A549 treated with dexamethasone at 1 μM for 4 hours (cell line): ENCODE measurements around the gene IER5L. TPM values are rescaled to one million over a fixed set of nuclear protein-coding genes. Genes with fewer than 3 reads are reported as not detected.

Experiments
- total RNA-seq: library from RNA; stranded (reverse); fragments of 200-300 nt; extraction: Qiagen RNA extraction; gene quantifications from 5 replicates; pipeline ENCODE4 v1.2.3, GENCODE V29; 2022

The IER5L gene
- total RNA-seq: 18.9 to 37.6 TPM (median 36.3 TPM) in 5 replicates

DNA sequence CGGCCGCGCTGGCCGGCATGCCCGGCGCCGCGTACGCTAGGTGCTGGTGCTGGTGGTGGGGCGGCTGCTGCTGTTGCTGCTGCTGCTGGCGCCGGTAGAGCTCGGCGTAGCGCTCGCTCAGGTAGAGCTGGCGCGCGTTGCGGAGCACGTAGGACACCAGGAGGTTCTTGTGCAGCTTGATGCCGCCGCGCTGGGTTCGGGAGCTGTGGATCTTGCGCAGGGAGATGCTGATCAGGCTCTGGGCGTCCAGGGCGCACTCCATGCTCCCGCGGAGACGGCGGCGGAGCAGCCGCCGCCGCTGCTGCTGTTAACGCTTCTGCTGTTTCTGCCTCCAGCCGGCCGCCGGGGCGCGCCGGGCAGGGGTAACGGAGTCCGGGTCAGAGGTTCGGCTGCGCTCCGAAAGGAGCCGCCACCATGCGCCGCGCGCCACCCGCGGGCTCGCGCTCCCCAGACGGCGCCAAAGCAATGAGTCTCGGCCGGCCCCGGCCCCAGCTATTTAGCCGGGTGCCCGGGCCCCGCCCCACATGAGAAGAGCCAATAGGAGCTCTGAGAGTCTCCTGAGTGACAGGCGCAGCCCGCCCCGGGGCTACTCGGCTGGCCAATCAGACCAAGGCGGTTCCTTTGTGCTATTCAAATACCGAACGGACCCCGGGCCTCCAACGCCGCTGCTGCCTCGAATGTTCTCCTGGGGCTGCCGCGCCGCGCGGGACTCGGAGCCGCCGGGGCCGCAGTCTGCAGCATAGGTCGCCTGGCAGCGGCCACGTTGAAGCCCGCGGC lies at the start of gene IER5L:
TSS of gene IER5L (minus strand) at position 471 of the 777 bp plus-strand sequence. CDS start at position 262, 209 bp downstream.

Other genes starting within 250 kb of the IER5L start
- gene DOLK, start 230.7 kb downstream of the IER5L start, total RNA-seq: 32.2 to 47.1 TPM (median 42.5 TPM) in 5 replicates
- gene NUP188, start 230.6 kb downstream of the IER5L start, total RNA-seq: 31.2 to 48.0 TPM (median 46.4 TPM) in 5 replicates
- 31.2 to 47.2 TPM (median 44.8 TPM) in 5 replicates for gene SH3GLB2, start 149.9 kb downstream of the IER5L start, total RNA-seq
- gene MIGA2, start 141.6 kb downstream of the IER5L start, total RNA-seq: 13.0 to 14.1 TPM (median 13.6 TPM) in 5 replicates
- gene DOLPP1, start 97.2 kb downstream of the IER5L start, total RNA-seq: 17.4 to 21.9 TPM (median 20.0 TPM) in 5 replicates
- gene CRAT, start 67.5 kb downstream of the IER5L start, total RNA-seq: 22.1 to 34.5 TPM (median 32.3 TPM) in 5 replicates
- gene PTPA, start 66.8 kb downstream of the IER5L start, total RNA-seq: 111 to 124 TPM (median 118 TPM) in 5 replicates